ENCODE data around the gene GNAZ. TPM values are rescaled to one million over a fixed set of nuclear protein-coding genes. Genes with fewer than 3 reads are reported as not detected.

The GNAZ gene
- 1.8 to 3.3 TPM (median 2.7 TPM) in 5 replicates for total RNA-seq (2022; extraction: Qiagen RNA extraction; ENCODE audit: low read depth)

GRCh38 chr22:23070418-23071229 is at the start of gene GNAZ:
TSS of gene GNAZ (plus strand) at chr22:23070519. CDS start at chr22:23095696, 25,177 bp downstream.

DNA sequence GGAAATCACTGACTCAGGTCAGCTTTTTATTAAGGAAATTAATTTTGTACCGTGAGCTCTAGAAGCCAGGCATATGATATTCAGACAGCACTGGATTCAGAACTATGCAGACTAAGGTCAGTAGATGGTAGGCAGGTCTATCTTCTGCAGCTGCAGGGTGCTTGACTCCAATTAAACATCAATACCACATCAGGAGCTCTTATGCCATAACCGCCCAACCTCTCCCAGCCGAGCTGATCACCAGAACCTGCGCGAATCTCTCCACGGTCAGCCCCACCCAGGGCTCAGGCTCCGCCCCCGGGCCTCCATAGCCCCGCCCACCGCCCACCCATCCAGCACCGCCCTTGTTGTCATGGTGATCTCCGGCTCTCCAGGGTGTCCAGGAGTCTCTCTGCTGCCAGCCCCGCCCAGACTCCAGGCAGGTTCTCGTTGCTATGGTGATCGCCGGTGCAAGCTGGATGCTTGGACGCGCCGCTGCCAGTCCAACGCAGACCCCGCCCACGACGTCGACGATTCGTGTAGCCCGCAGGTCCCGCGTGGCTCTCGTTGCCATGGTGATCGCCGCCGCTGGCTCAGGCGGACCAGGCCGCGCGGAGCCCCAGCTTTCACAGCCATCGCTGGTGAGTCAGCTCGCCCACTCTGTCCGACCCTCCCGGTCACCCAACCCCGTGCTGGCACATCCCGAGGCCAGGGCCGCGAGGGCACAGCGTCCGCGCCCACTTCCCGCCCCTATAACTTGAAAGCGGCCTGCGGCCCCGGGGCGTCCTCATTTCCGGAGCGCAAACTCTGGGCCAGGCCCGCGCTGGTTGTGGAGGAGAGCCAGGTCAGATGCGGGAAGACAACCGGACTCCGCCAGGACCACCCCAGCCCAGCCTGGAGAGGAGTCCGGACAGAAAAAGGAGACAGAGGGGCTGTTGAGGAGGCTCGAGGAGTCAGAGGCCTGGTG is 74.9 kb downstream of the GNAZ start, which contains the start of gene RAB36:
Gene RAB36 (plus strand): TSS at position 546 of the 946 bp plus-strand sequence. CDS start 1,140 bp downstream, outside the sequence.

Other genes with a start within 250 kb of the GNAZ start
- gene IGLL5, start 182.7 kb upstream of the GNAZ start, total RNA-seq (2022; extraction: Qiagen RNA extraction; ENCODE audit: low read depth) = not detected in 5 replicates
- 0.44 to 2.2 TPM (median 1.4 TPM) in 5 replicates for gene RSPH14, start 71.5 kb downstream of the GNAZ start, total RNA-seq (2022; extraction: Qiagen RNA extraction; ENCODE audit: low read depth)
- gene RAB36, start 75.0 kb downstream of the GNAZ start, total RNA-seq (2022; extraction: Qiagen RNA extraction; ENCODE audit: low read depth) = 5.1 to 8.4 TPM (median 7.1 TPM) in 5 replicates
- gene BCR, start 110.0 kb downstream of the GNAZ start, total RNA-seq (2022; extraction: Qiagen RNA extraction; ENCODE audit: low read depth) = 11.4 to 21.2 TPM (median 16.3 TPM) in 5 replicates